HEK293T (cell line): ENCODE measurements around the gene CCNI2.

Experiments
- FOXM1 ChIP-seq: fragments of 450-650 bp; IDR thresholded peaks from 2 replicates; pipeline ENCODE4 v1.6.1; 2017; ENCODE audit warnings: mild to moderate bottlenecking, borderline replicate concordance
- TARDBP ChIP-seq: fragments of 450-650 bp; IDR thresholded peaks from 2 replicates; pipeline ENCODE4 v1.6.1; 2016

GRCh38 chr5:132708645-132709044, 38.6 kb upstream of the CCNI2 start:
- TF ChIP-seq TARDBP (no peak), FOXM1 (no peak)
